Panc1 (cell line): ENCODE data around the gene CD164L2.

Experiments used
- CTCF ChIP-seq: fragments of 450-650 bp; IDR thresholded peaks from 2 replicates; pipeline ENCODE4 v1.5.1; 2017; ENCODE audit warnings: mild to moderate bottlenecking
- SIN3A ChIP-seq: IDR thresholded peaks from 2 replicates; pipeline ENCODE4 v1.6.1; 2012; ENCODE audit warnings: low read depth, mild to moderate bottlenecking, low read length, moderate library complexity, borderline replicate concordance; ENCODE audit not compliant: insufficient read depth

- TF ChIP-seq CTCF = no peak
- TF ChIP-seq SIN3A = no peak
Observed at GRCh38 chr1:27356277-27356618, 26.9 kb downstream of the CD164L2 start.
